ENCODE results near the gene CGB2.
"Not testable (repeated sequence)": the region's sequence is repeated elsewhere in the genome, so short reads cannot be mapped to it uniquely, and the experiment has no call there.

The CGB2 gene

GRCh38 chr19:49073514-49074378, 42.1 kb downstream of the CGB2 start:
- Histone ChIP-seq H3K36me3 (ENCODE audit: control insufficient read depth in 1 of 2, insufficient read depth in 2 of 2, low read depth in 1 of 2, low read length in 2 of 2) (no peaks in the 10 kb centered on the region), H4K91ac (ENCODE audit: low read length) (no peak overlapping the region), H3K18ac (ENCODE audit: low read depth in 1 of 2, low read length in 2 of 2) (no peak overlapping the region), H2AFZ (ENCODE audit: low read depth, low read length) (no peak overlapping the region), H2BK120ac (ENCODE audit: low read depth, low read length) (no peak overlapping the region), H3K27ac (ENCODE audit: low read length, poor library complexity, severe bottlenecking) (no peak overlapping the region), H3K14ac (ENCODE audit: low read length in 2 of 2) (no peak overlapping the region), H2BK12ac (ENCODE audit: low read length in 2 of 2) (no peak overlapping the region), H4K8ac (ENCODE audit: low read length) (no peak overlapping the region), H2BK15ac (ENCODE audit: low read depth, poor library complexity, severe bottlenecking) (no peak overlapping the region), H3K79me1 (replicated peaks; ENCODE audit: low read length, poor library complexity, severe bottlenecking) (no peaks in the 10 kb centered on the region), H3K4me1 (ENCODE audit: control insufficient read depth, insufficient read depth, low read depth, low read length) (peaks cover 9% of the 10 kb centered on the region), H3K27me3 (ENCODE audit: control insufficient read depth in 1 of 2, insufficient read depth in 1 of 2, low read length in 2 of 2) (peaks cover 47 to 50% of the 10 kb centered on the region in 2 experiments), H3K23ac (ENCODE audit: low read length in 2 of 2) (no peak overlapping the region), H3K9me3 (ENCODE audit: control insufficient read depth, low read length) (peaks cover 5% of the 10 kb centered on the region), H3K9ac (ENCODE audit: low read length) (no peak overlapping the region), H2BK5ac (ENCODE audit: low read depth, low read length, poor library complexity, severe bottlenecking) (no peak overlapping the region), H2AK5ac (ENCODE audit: low read length, severe bottlenecking) (no peak overlapping the region), H3K4me3 (ENCODE audit: insufficient read depth in 1 of 2, low read depth in 1 of 2, low read length in 2 of 2) (no peak overlapping the region), H3K4me2 (ENCODE audit: low read length, poor library complexity, severe bottlenecking) (no peak overlapping the region), H3K4ac (ENCODE audit: low read depth in 1 of 2, low read length in 2 of 2) (no peak overlapping the region)
- 91% methylated on average over 20 of the region's 23 CpGs for WGBS
- no peak for DNase-seq

GRCh38 chr19:49074869-49075268, 43.2 kb downstream of the CGB2 start:
- H3K14ac ChIP-seq (ENCODE audit: low read length in 2 of 2); H2AK5ac ChIP-seq (ENCODE audit: low read length, severe bottlenecking); H3K4me1 ChIP-seq (ENCODE audit: control insufficient read depth, insufficient read depth, low read depth, low read length); H3K4me3 ChIP-seq (ENCODE audit: insufficient read depth in 1 of 2, low read depth in 1 of 2, low read length in 2 of 2); H4K8ac ChIP-seq (ENCODE audit: low read length); H2BK15ac ChIP-seq (ENCODE audit: low read depth, poor library complexity, severe bottlenecking); H3K27ac ChIP-seq (ENCODE audit: low read length, poor library complexity, severe bottlenecking); H3K36me3 ChIP-seq (ENCODE audit: control insufficient read depth in 1 of 2, insufficient read depth in 2 of 2, low read depth in 1 of 2, low read length in 2 of 2); H3K4ac ChIP-seq (ENCODE audit: low read depth in 1 of 2, low read length in 2 of 2); H3K9ac ChIP-seq (ENCODE audit: low read length); H3K4me2 ChIP-seq (ENCODE audit: low read length, poor library complexity, severe bottlenecking); H3K9me3 ChIP-seq (ENCODE audit: control insufficient read depth, low read length); H2BK12ac ChIP-seq (ENCODE audit: low read length in 2 of 2); H3K23ac ChIP-seq (ENCODE audit: low read length in 2 of 2); H2AFZ ChIP-seq (ENCODE audit: low read depth, low read length); H4K91ac ChIP-seq (ENCODE audit: low read length); H2BK120ac ChIP-seq (ENCODE audit: low read depth, low read length); H3K18ac ChIP-seq (ENCODE audit: low read depth in 1 of 2, low read length in 2 of 2); H2BK5ac ChIP-seq (ENCODE audit: low read depth, low read length, poor library complexity, severe bottlenecking); H3K79me1 ChIP-seq (replicated peaks; ENCODE audit: low read length, poor library complexity, severe bottlenecking): not testable (repeated sequence)
- H3K27me3 ChIP-seq (ENCODE audit: control insufficient read depth in 1 of 2, insufficient read depth in 1 of 2, low read length in 2 of 2) = peaks cover 36 to 39% of the 10 kb centered on the region in 2 experiments
- peak; percentile 59 for DNase-seq
- 21% methylated on average over 7 of the region's 9 CpGs for WGBS

DNA sequence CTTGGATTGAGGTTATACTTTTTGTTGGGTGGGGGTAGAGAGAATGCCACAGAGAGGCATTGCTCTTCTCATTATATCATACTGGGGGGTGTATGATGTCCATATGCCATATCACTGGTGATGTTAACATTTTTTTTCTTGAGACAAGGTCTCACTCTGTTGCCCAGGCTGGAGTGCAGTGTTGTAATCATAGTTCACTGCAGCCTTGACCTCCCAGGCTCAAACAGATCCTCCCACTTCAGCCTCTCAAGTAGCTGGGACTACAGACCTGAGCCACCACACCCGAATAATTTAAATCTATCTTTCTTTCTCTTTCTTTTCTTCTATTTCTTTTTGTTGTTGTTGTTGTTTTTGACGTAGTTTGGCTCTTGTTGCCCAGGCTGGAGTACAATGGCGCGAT, 48.7 kb downstream of the CGB2 start:
- peaks cover 3% of the 10 kb centered on the region for H3K4me1 ChIP-seq (ENCODE audit: control insufficient read depth, insufficient read depth, low read depth, low read length)
- H4K8ac ChIP-seq (ENCODE audit: low read length) = no peak overlapping the region
- no peaks in the 10 kb centered on the region for H3K9me3 ChIP-seq (ENCODE audit: control insufficient read depth, low read length)
- WGBS = 97% methylated on average over 3 of the region's 4 CpGs
- H4K91ac ChIP-seq (ENCODE audit: low read length) = no peak overlapping the region
- no peak overlapping the region for H3K4me2 ChIP-seq (ENCODE audit: low read length, poor library complexity, severe bottlenecking)
- no peak overlapping the region for H2BK120ac ChIP-seq (ENCODE audit: low read depth, low read length)
- no peak overlapping the region for H3K23ac ChIP-seq (ENCODE audit: low read length in 2 of 2)
- H3K4me3 ChIP-seq (ENCODE audit: insufficient read depth in 1 of 2, low read depth in 1 of 2, low read length in 2 of 2) = no peak overlapping the region
- no peak overlapping the region for H2BK15ac ChIP-seq (ENCODE audit: low read depth, poor library complexity, severe bottlenecking)
- H3K9ac ChIP-seq (ENCODE audit: low read length) = no peak overlapping the region
- no peak overlapping the region for H3K18ac ChIP-seq (ENCODE audit: low read depth in 1 of 2, low read length in 2 of 2)
- no peaks in the 10 kb centered on the region for H3K36me3 ChIP-seq (ENCODE audit: control insufficient read depth in 1 of 2, insufficient read depth in 2 of 2, low read depth in 1 of 2, low read length in 2 of 2)
- H2BK12ac ChIP-seq (ENCODE audit: low read length in 2 of 2) = no peak overlapping the region
- H3K4ac ChIP-seq (ENCODE audit: low read depth in 1 of 2, low read length in 2 of 2) = no peak overlapping the region
- no peaks in the 10 kb centered on the region for H3K79me1 ChIP-seq (replicated peaks; ENCODE audit: low read length, poor library complexity, severe bottlenecking)
- H2AK5ac ChIP-seq (ENCODE audit: low read length, severe bottlenecking) = no peak overlapping the region
- no peak for DNase-seq
- H3K27ac ChIP-seq (ENCODE audit: low read length, poor library complexity, severe bottlenecking) = no peak overlapping the region
- no peak overlapping the region for H3K14ac ChIP-seq (ENCODE audit: low read length in 2 of 2)
- no peak overlapping the region for H2AFZ ChIP-seq (ENCODE audit: low read depth, low read length)
- H2BK5ac ChIP-seq (ENCODE audit: low read depth, low read length, poor library complexity, severe bottlenecking) = no peak overlapping the region
- H3K27me3 ChIP-seq (ENCODE audit: control insufficient read depth in 1 of 2, insufficient read depth in 1 of 2, low read length in 2 of 2) = no peaks in the 10 kb centered on the region

- no peak overlapping the region for H3K4me2 ChIP-seq (ENCODE audit: low read length, poor library complexity, severe bottlenecking)
- H4K91ac ChIP-seq (ENCODE audit: low read length) = no peak overlapping the region
- no peak overlapping the region for H2BK5ac ChIP-seq (ENCODE audit: low read depth, low read length, poor library complexity, severe bottlenecking)
- H2BK120ac ChIP-seq (ENCODE audit: low read depth, low read length) = no peak overlapping the region
- H3K9ac ChIP-seq (ENCODE audit: low read length) = no peak overlapping the region
- WGBS = 75% methylated on average over 1 of the region's 1 CpG
- H2BK15ac ChIP-seq (ENCODE audit: low read depth, poor library complexity, severe bottlenecking) = no peak overlapping the region
- no peak overlapping the region for H3K14ac ChIP-seq (ENCODE audit: low read length in 2 of 2)
- no peak overlapping the region for H3K4me3 ChIP-seq (ENCODE audit: insufficient read depth in 1 of 2, low read depth in 1 of 2, low read length in 2 of 2)
- H3K4ac ChIP-seq (ENCODE audit: low read depth in 1 of 2, low read length in 2 of 2) = no peak overlapping the region
- H3K36me3 ChIP-seq (ENCODE audit: control insufficient read depth in 1 of 2, insufficient read depth in 2 of 2, low read depth in 1 of 2, low read length in 2 of 2) = peaks cover 0 to under 1% of the 10 kb centered on the region in 2 experiments
- H3K27ac ChIP-seq (ENCODE audit: low read length, poor library complexity, severe bottlenecking) = no peak overlapping the region
- no peak overlapping the region for H2AFZ ChIP-seq (ENCODE audit: low read depth, low read length)
- H3K79me1 ChIP-seq (replicated peaks; ENCODE audit: low read length, poor library complexity, severe bottlenecking) = no peaks in the 10 kb centered on the region
- no peaks in the 10 kb centered on the region for H3K27me3 ChIP-seq (ENCODE audit: control insufficient read depth in 1 of 2, insufficient read depth in 1 of 2, low read length in 2 of 2)
- H3K23ac ChIP-seq (ENCODE audit: low read length in 2 of 2) = no peak overlapping the region
- H3K9me3 ChIP-seq (ENCODE audit: control insufficient read depth, low read length) = no peaks in the 10 kb centered on the region
- H2AK5ac ChIP-seq (ENCODE audit: low read length, severe bottlenecking) = no peak overlapping the region
- no peak overlapping the region for H2BK12ac ChIP-seq (ENCODE audit: low read length in 2 of 2)
- H4K8ac ChIP-seq (ENCODE audit: low read length) = no peak overlapping the region
- no peak overlapping the region for H3K18ac ChIP-seq (ENCODE audit: low read depth in 1 of 2, low read length in 2 of 2)
- DNase-seq = no peak
- peaks cover 4% of the 10 kb centered on the region for H3K4me1 ChIP-seq (ENCODE audit: control insufficient read depth, insufficient read depth, low read depth, low read length)
Observed at GRCh38 chr19:49081273-49081672, 49.6 kb downstream of the CGB2 start.

Data from mesenchymal stem cell (in vitro differentiated cells and primary cell).